ENCODE results near the gene VSTM2L. TPM values are rescaled to one million over a fixed set of nuclear protein-coding genes. Genes with fewer than 3 reads are reported as not detected.

VSTM2L gene
- total and polyA plus RNA-seq, 9 of the 15 experiments (the other 6 are each of a cell fraction or from before 2014, with no cell fraction given): not detected

GRCh38 chr20:37986873-37987601, 84.1 kb downstream of the VSTM2L start:
- peaks cover 92% of the 10 kb centered on the region for H3K36me3 ChIP-seq (ENCODE audit: control insufficient read depth, insufficient read depth, low read length)

More at GRCh38 chr20:37986873-37987601, 84.1 kb downstream of the VSTM2L start:
- H3K9me3 ChIP-seq (replicated peaks; ENCODE audit: control insufficient read depth, insufficient read depth, low read depth, low read length): no peaks in the 10 kb centered on the region
- H3K27me3 ChIP-seq (ENCODE audit: control insufficient read depth in 2 of 2, insufficient read depth in 2 of 2, low read length in 2 of 2): no peaks in the 10 kb centered on the region
- TF ChIP-seq AFF4 (CRISPR knock-in tag; IDR thresholded peaks at IDR 0.05) (no peak), ARID1B (IDR thresholded peaks at IDR 0.05) (peak; percentile 31; the same call in 1 of the 2 replicates), CBFA2T2 (conservative IDR thresholded peaks at IDR 0.05) (peak; percentile 71; the same call in 1 of the 2 replicates), POLR2AphosphoS5 (IDR thresholded peaks at IDR 0.05; ENCODE audit: control insufficient read depth, insufficient read depth, low read depth, low read length) (peak; percentile 45; the same call in 1 of the 2 replicates), CBFA2T3 (IDR thresholded peaks at IDR 0.05) (peak; percentile 80), NFIX (CRISPR knock-in tag; IDR thresholded peaks at IDR 0.05; ENCODE audit: low read depth) (no peak), RCOR1 (IDR thresholded peaks at IDR 0.05; ENCODE audit: borderline replicate concordance in 1 of 2, low read depth in 2 of 2, low read length in 2 of 2) (0 out of 4 replicates have a peak, but pooled peaks of 1 of the 2 experiments have one; percentile 15), ZBTB12 (CRISPR knock-in tag; IDR thresholded peaks at IDR 0.05) (no peak), STAT5A (IDR thresholded peaks at IDR 0.05; ENCODE audit: borderline replicate concordance, low read length) (peak; percentile 27; the same call in 1 of the 2 replicates), TAL1 (IDR thresholded peaks at IDR 0.05) (peak; percentile 58; the same call in 1 of the 2 replicates), TRIM28 (IDR thresholded peaks at IDR 0.05) (no peak)
- TF ChIP-seq, protein P1, sequence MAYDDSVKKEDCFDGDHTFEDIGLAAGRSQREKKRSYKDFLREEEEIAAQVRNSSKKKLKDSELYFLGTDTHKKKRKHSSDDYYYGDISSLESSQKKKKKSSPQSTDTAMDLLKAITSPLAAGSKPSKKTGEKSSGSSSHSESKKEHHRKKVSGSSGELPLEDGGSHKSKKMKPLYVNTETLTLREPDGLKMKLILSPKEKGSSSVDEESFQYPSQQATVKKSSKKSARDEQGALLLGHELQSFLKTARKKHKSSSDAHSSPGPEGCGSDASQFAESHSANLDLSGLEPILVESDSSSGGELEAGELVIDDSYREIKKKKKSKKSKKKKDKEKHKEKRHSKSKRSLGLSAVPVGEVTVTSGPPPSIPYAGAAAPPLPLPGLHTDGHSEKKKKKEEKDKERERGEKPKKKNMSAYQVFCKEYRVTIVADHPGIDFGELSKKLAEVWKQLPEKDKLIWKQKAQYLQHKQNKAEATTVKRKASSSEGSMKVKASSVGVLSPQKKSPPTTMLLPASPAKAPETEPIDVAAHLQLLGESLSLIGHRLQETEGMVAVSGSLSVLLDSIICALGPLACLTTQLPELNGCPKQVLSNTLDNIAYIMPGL (CRISPR knock-in tag; IDR thresholded peaks at IDR 0.05): no peak
- H3K79me2 ChIP-seq (ENCODE audit: control insufficient read depth, insufficient read depth, low read length): no peaks in the 10 kb centered on the region
- no peak for FAIRE-seq
- H3K9me1 ChIP-seq (ENCODE audit: control insufficient read depth, insufficient read depth, low read length): peaks cover 9% of the 10 kb centered on the region
- BruUV-seq (replicated peaks): no TSS peak
- WGBS (ENCODE audit: insufficient coverage, low coverage, missing lambda C conversion rate): 84% methylated on average over 9 of the region's 9 CpGs
- ATAC-seq: no peak
- H4K20me1 ChIP-seq (replicated peaks; ENCODE audit: control insufficient read depth, insufficient read depth, low read length): peaks cover 8% of the 10 kb centered on the region
- H3K4me1 ChIP-seq (replicated peaks in 1 of 2; ENCODE audit: control insufficient read depth in 2 of 2, insufficient read depth in 2 of 2, low read length in 2 of 2): peaks cover 3 to 8% of the 10 kb centered on the region in 2 experiments; a peak in 3 of 5 replicates
- CTCF ChIA-PET (ENCODE audit: low intra/inter-chr PET ratio): no interaction called here
- H3K4me3 ChIP-seq: no peak overlapping the region
- H3K4me2 ChIP-seq (ENCODE audit: insufficient read depth, low read length): no peak overlapping the region
- intact Hi-C loops (cut with micrococcal nuclease) (no loop called here), in situ Hi-C loops (cut with MboI) (no loop called here)
- H3K9ac ChIP-seq (ENCODE audit: insufficient read depth in 1 of 2, low read depth in 2 of 2, low read length in 2 of 2): no peak overlapping the region
- no peak overlapping the region for H3K27ac ChIP-seq (ENCODE audit: extremely low read depth, low read depth, low read length)
- POLR2A ChIA-PET: no interaction called here
- no peak overlapping the region for H2AFZ ChIP-seq (ENCODE audit: low read depth, low read length)
- DNase-seq (ENCODE audit: extremely low read depth in 1 of 4, low spot score in 3 of 4): no peak

All from K562 (cell line).